ENCODE measurements around the gene WDR82. TPM values are rescaled to one million over a fixed set of nuclear protein-coding genes. Genes with fewer than 3 reads are reported as not detected.
A peak's percentile ranks its signal among the peaks of the same experiment; 100 is the strongest.

Gene WDR82
- total and polyA plus RNA-seq, 2 donors (not counting 1 experiment from before 2014, with no cell fraction given) = 71.2 to 77.7 TPM

GRCh38 chr3:52249683-52250082, 28.8 kb downstream of the WDR82 start:
- H4K20me1 ChIP-seq (ENCODE audit: control insufficient read depth, extremely low read depth, insufficient read depth, low read length) = no peaks in the 10 kb centered on the region

GRCh38 chr3:52248816-52249547, 29.5 kb downstream of the WDR82 start:
- Histone ChIP-seq H3K36me3 (ENCODE audit: control insufficient read depth, insufficient read depth, low read length) (peaks cover 19% of the 10 kb centered on the region), H3K27ac (ENCODE audit: insufficient read depth, low read length) (no peak overlapping the region), H3K4me2 (ENCODE audit: extremely low read depth, insufficient read depth, low read length) (no peak overlapping the region), H3K4me3 (replicated peaks in 1 of 4; ENCODE audit: control extremely low read depth in 1 of 4, insufficient read depth in 1 of 4, low read depth in 3 of 4, low read length in 4 of 4) (no peak overlapping the region), H3K9me3 (ENCODE audit: control insufficient read depth, insufficient read depth, low read depth, low read length) (no peaks in the 10 kb centered on the region), H3K9ac (ENCODE audit: insufficient read depth, low read length) (no peak overlapping the region), H3K27me3 (ENCODE audit: control insufficient read depth, insufficient read depth, low read length) (no peaks in the 10 kb centered on the region), H2AFZ (ENCODE audit: low read length) (no peak overlapping the region), H3K4me1 (ENCODE audit: control insufficient read depth, extremely low read depth, insufficient read depth, low read length) (peaks cover 2% of the 10 kb centered on the region), H3K79me2 (ENCODE audit: control insufficient read depth, insufficient read depth, low read length) (no peaks in the 10 kb centered on the region), H4K20me1 (ENCODE audit: control insufficient read depth, extremely low read depth, insufficient read depth, low read length) (no peaks in the 10 kb centered on the region)
- no peak for TF ChIP-seq EZH2 (IDR thresholded peaks at IDR 0.05; ENCODE audit: low read length, missing control alignments)
- no peak for TF ChIP-seq CTCF (conservative IDR thresholded peaks at IDR 0.05 in 1 of 2, IDR thresholded peaks at IDR 0.05 in 1 of 2; ENCODE audit: low read depth in 1 of 2, low read length in 2 of 2)
- DNase-seq (ENCODE audit: low read depth in 2 of 2) = peak; percentile 14 to 15

More at GRCh38 chr3:52249683-52250082, 28.8 kb downstream of the WDR82 start:
- H3K27ac ChIP-seq (ENCODE audit: insufficient read depth, low read length) = no peak overlapping the region
- peaks cover 2% of the 10 kb centered on the region for H3K4me1 ChIP-seq (ENCODE audit: control insufficient read depth, extremely low read depth, insufficient read depth, low read length)
- H3K9me3 ChIP-seq (ENCODE audit: control insufficient read depth, insufficient read depth, low read depth, low read length) = no peaks in the 10 kb centered on the region
- no peak overlapping the region for H3K4me3 ChIP-seq (replicated peaks in 1 of 4; ENCODE audit: control extremely low read depth in 1 of 4, insufficient read depth in 1 of 4, low read depth in 3 of 4, low read length in 4 of 4)
- H3K79me2 ChIP-seq (ENCODE audit: control insufficient read depth, insufficient read depth, low read length) = no peaks in the 10 kb centered on the region
- DNase-seq (ENCODE audit: low read depth in 2 of 2) = no peak
- H3K4me2 ChIP-seq (ENCODE audit: extremely low read depth, insufficient read depth, low read length) = no peak overlapping the region
- TF ChIP-seq EZH2 (IDR thresholded peaks at IDR 0.05; ENCODE audit: low read length, missing control alignments) = no peak
- TF ChIP-seq CTCF (conservative IDR thresholded peaks at IDR 0.05 in 1 of 2, IDR thresholded peaks at IDR 0.05 in 1 of 2; ENCODE audit: low read depth in 1 of 2, low read length in 2 of 2) = no peak
- H3K27me3 ChIP-seq (ENCODE audit: control insufficient read depth, insufficient read depth, low read length) = no peaks in the 10 kb centered on the region
- H2AFZ ChIP-seq (ENCODE audit: low read length) = no peak overlapping the region
- no peak overlapping the region for H3K9ac ChIP-seq (ENCODE audit: insufficient read depth, low read length)
- peaks cover 20% of the 10 kb centered on the region for H3K36me3 ChIP-seq (ENCODE audit: control insufficient read depth, insufficient read depth, low read length)

- Histone ChIP-seq H3K36me3 (ENCODE audit: control insufficient read depth, insufficient read depth, low read length) (peaks cover 14% of the 10 kb centered on the region), H3K27me3 (ENCODE audit: control insufficient read depth, insufficient read depth, low read length) (no peaks in the 10 kb centered on the region), H3K79me2 (ENCODE audit: control insufficient read depth, insufficient read depth, low read length) (no peaks in the 10 kb centered on the region), H3K4me3 (replicated peaks in 1 of 4; ENCODE audit: control extremely low read depth in 1 of 4, insufficient read depth in 1 of 4, low read depth in 3 of 4, low read length in 4 of 4) (no peak overlapping the region), H2AFZ (ENCODE audit: low read length) (no peak overlapping the region), H3K4me1 (ENCODE audit: control insufficient read depth, extremely low read depth, insufficient read depth, low read length) (peaks cover 2% of the 10 kb centered on the region), H3K9me3 (ENCODE audit: control insufficient read depth, insufficient read depth, low read depth, low read length) (no peaks in the 10 kb centered on the region), H3K4me2 (ENCODE audit: extremely low read depth, insufficient read depth, low read length) (no peak overlapping the region), H3K27ac (ENCODE audit: insufficient read depth, low read length) (no peak overlapping the region), H3K9ac (ENCODE audit: insufficient read depth, low read length) (no peak overlapping the region), H4K20me1 (ENCODE audit: control insufficient read depth, extremely low read depth, insufficient read depth, low read length) (no peaks in the 10 kb centered on the region)
- DNase-seq (ENCODE audit: low read depth in 2 of 2) = no peak
- TF ChIP-seq EZH2 (IDR thresholded peaks at IDR 0.05; ENCODE audit: low read length, missing control alignments) (no peak), CTCF (conservative IDR thresholded peaks at IDR 0.05 in 1 of 2, IDR thresholded peaks at IDR 0.05 in 1 of 2; ENCODE audit: low read depth in 1 of 2, low read length in 2 of 2) (no peak)
Measured at GRCh38 chr3:52248165-52248541, 30.3 kb downstream of the WDR82 start.

Measured in fibroblast of lung (primary cell).